Activated T-cell treated with anti-CD3 and anti-CD28 coated beads, Interleukin-2, amount 50 U/mL, for 24 hours (primary cell): ENCODE data around the gene GRK1.
A peak's percentile ranks its signal among the peaks of the same experiment; 100 is the strongest.
"Not testable (repeated sequence)": the region's sequence is repeated elsewhere in the genome, so short reads cannot be mapped to it uniquely, and the experiment has no call there.

Source experiments
- DNase-seq: peaks from one replicate; pipeline ENCODE4 v3.0.0-alpha.2; 2020
- H3K27ac Mint-ChIP-seq: 2 replicates; pipeline ENCODE4 v1.8.0; 2020; ENCODE audit warnings: mild to moderate bottlenecking, mixed read lengths
- H3K27me3 Mint-ChIP-seq: 2 replicates; pipeline ENCODE4 v1.8.0; 2020; ENCODE audit warnings: mixed read lengths
- H3K36me3 Mint-ChIP-seq: 2 replicates; pipeline ENCODE4 v1.8.0; 2020; ENCODE audit warnings: low read depth, mixed read lengths
- H3K4me1 Mint-ChIP-seq: 2 replicates; pipeline ENCODE4 v1.8.0; 2020; ENCODE audit warnings: low read depth, mixed read lengths
- H3K4me3 Mint-ChIP-seq: 2 replicates; pipeline ENCODE4 v1.8.0; 2020; ENCODE audit warnings: mild to moderate bottlenecking, moderate library complexity, mixed read lengths
- H3K9me3 Mint-ChIP-seq: 2 replicates; pipeline ENCODE4 v1.8.0; 2020; ENCODE audit warnings: mixed read lengths

The GRK1 gene

GRCh38 chr13:113742445-113743120 is 75.6 kb downstream of the GRK1 start:
- Mint-ChIP-seq H3K36me3 (no peaks in the 10 kb centered on the region), H3K27me3 (peaks cover 45% of the 10 kb centered on the region), H3K4me1 (peaks cover 21% of the 10 kb centered on the region), H3K4me3 (peak overlapping the region; percentile 25), H3K9me3 (no peaks in the 10 kb centered on the region), H3K27ac (no peak overlapping the region)
- DNase-seq, result no peak

- DNase-seq, result no peak
- H3K27ac Mint-ChIP-seq, result no peak overlapping the region
- peaks cover 21% of the 10 kb centered on the region for H3K4me1 Mint-ChIP-seq
- H3K36me3 Mint-ChIP-seq, result no peaks in the 10 kb centered on the region
- no peaks in the 10 kb centered on the region for H3K9me3 Mint-ChIP-seq
- no peak overlapping the region for H3K4me3 Mint-ChIP-seq
- peaks cover 45% of the 10 kb centered on the region for H3K27me3 Mint-ChIP-seq
Measured at GRCh38 chr13:113743366-113744195, 76.6 kb downstream of the GRK1 start.

- no peak overlapping the region for H3K27ac Mint-ChIP-seq
- H3K27me3 Mint-ChIP-seq, result peaks cover 45% of the 10 kb centered on the region
- peaks cover 21% of the 10 kb centered on the region for H3K4me1 Mint-ChIP-seq
- no peaks in the 10 kb centered on the region for H3K36me3 Mint-ChIP-seq
- no peaks in the 10 kb centered on the region for H3K9me3 Mint-ChIP-seq
- no peak for DNase-seq
- H3K4me3 Mint-ChIP-seq, result no peak overlapping the region
Measured at GRCh38 chr13:113744197-113745000, 77.4 kb downstream of the GRK1 start.

GRCh38 chr13:113745059-113745458 is 78.0 kb downstream of the GRK1 start:
- Mint-ChIP-seq H3K36me3 (no peaks in the 10 kb centered on the region), H3K4me3 (no peak overlapping the region), H3K27me3 (peaks cover 38% of the 10 kb centered on the region), H3K4me1 (peaks cover 21% of the 10 kb centered on the region), H3K27ac (no peak overlapping the region), H3K9me3 (no peaks in the 10 kb centered on the region)
- no peak for DNase-seq

GRCh38 chr13:113745500-113746142 is 78.6 kb downstream of the GRK1 start:
- Mint-ChIP-seq H3K27me3 (peaks cover 33% of the 10 kb centered on the region), H3K4me1 (peaks cover 20% of the 10 kb centered on the region)
- DNase-seq, H3K27ac Mint-ChIP-seq, H3K9me3 Mint-ChIP-seq, H3K36me3 Mint-ChIP-seq, H3K4me3 Mint-ChIP-seq: not testable (repeated sequence)

GRCh38 chr13:113746143-113746525 is 79.1 kb downstream of the GRK1 start:
- Mint-ChIP-seq H3K36me3 (no peaks in the 10 kb centered on the region), H3K27ac (no peak overlapping the region), H3K9me3 (peaks cover 7% of the 10 kb centered on the region), H3K4me1 (peaks cover 15% of the 10 kb centered on the region), H3K4me3 (no peak overlapping the region), H3K27me3 (peaks cover 27% of the 10 kb centered on the region)
- no peak for DNase-seq

GRCh38 chr13:113746671-113747070 is 79.7 kb downstream of the GRK1 start:
- no peaks in the 10 kb centered on the region for H3K36me3 Mint-ChIP-seq
- peaks cover 23% of the 10 kb centered on the region for H3K27me3 Mint-ChIP-seq
- no peak overlapping the region for H3K27ac Mint-ChIP-seq
- H3K9me3 Mint-ChIP-seq, result peaks cover 9% of the 10 kb centered on the region
- no peak overlapping the region for H3K4me3 Mint-ChIP-seq
- peaks cover 9% of the 10 kb centered on the region for H3K4me1 Mint-ChIP-seq
- no peak for DNase-seq

- H3K4me3 Mint-ChIP-seq, result no peak overlapping the region
- no peak for DNase-seq
- H3K27me3 Mint-ChIP-seq, result peaks cover 16% of the 10 kb centered on the region
- no peaks in the 10 kb centered on the region for H3K36me3 Mint-ChIP-seq
- peaks cover 9% of the 10 kb centered on the region for H3K9me3 Mint-ChIP-seq
- peaks cover 3% of the 10 kb centered on the region for H3K4me1 Mint-ChIP-seq
- no peak overlapping the region for H3K27ac Mint-ChIP-seq
Measured at GRCh38 chr13:113747291-113747833, 80.3 kb downstream of the GRK1 start.

GRCh38 chr13:113748101-113748861 is 81.3 kb downstream of the GRK1 start:
- Mint-ChIP-seq H3K36me3 (no peaks in the 10 kb centered on the region), H3K27ac (no peak overlapping the region), H3K4me3 (no peak overlapping the region), H3K27me3 (peaks cover 8% of the 10 kb centered on the region), H3K4me1 (no peaks in the 10 kb centered on the region), H3K9me3 (peaks cover 9% of the 10 kb centered on the region)
- no peak for DNase-seq

GRCh38 chr13:113748862-113749451 is 81.9 kb downstream of the GRK1 start:
- H3K36me3 Mint-ChIP-seq, result no peaks in the 10 kb centered on the region
- H3K4me3 Mint-ChIP-seq, result no peak overlapping the region
- H3K9me3 Mint-ChIP-seq, result peaks cover 9% of the 10 kb centered on the region
- no peak for DNase-seq
- H3K27me3 Mint-ChIP-seq, result peaks cover 4% of the 10 kb centered on the region
- H3K4me1 Mint-ChIP-seq, result no peaks in the 10 kb centered on the region
- no peak overlapping the region for H3K27ac Mint-ChIP-seq

- H3K36me3 Mint-ChIP-seq, result no peaks in the 10 kb centered on the region
- peaks cover 9% of the 10 kb centered on the region for H3K9me3 Mint-ChIP-seq
- H3K4me3 Mint-ChIP-seq, result no peak overlapping the region
- no peak overlapping the region for H3K27ac Mint-ChIP-seq
- no peaks in the 10 kb centered on the region for H3K4me1 Mint-ChIP-seq
- no peak for DNase-seq
- H3K27me3 Mint-ChIP-seq, result peaks cover 4% of the 10 kb centered on the region
Measured at GRCh38 chr13:113749507-113749906, 82.5 kb downstream of the GRK1 start.

- Mint-ChIP-seq H3K4me1 (no peaks in the 10 kb centered on the region), H3K36me3 (no peaks in the 10 kb centered on the region), H3K4me3 (no peak overlapping the region), H3K27ac (no peak overlapping the region), H3K9me3 (peaks cover 9% of the 10 kb centered on the region), H3K27me3 (peaks cover under 1% of the 10 kb centered on the region)
- DNase-seq, result no peak
Measured at GRCh38 chr13:113749967-113750366, 82.9 kb downstream of the GRK1 start.
